ENCODE results near the gene KDM6A.

DNA sequence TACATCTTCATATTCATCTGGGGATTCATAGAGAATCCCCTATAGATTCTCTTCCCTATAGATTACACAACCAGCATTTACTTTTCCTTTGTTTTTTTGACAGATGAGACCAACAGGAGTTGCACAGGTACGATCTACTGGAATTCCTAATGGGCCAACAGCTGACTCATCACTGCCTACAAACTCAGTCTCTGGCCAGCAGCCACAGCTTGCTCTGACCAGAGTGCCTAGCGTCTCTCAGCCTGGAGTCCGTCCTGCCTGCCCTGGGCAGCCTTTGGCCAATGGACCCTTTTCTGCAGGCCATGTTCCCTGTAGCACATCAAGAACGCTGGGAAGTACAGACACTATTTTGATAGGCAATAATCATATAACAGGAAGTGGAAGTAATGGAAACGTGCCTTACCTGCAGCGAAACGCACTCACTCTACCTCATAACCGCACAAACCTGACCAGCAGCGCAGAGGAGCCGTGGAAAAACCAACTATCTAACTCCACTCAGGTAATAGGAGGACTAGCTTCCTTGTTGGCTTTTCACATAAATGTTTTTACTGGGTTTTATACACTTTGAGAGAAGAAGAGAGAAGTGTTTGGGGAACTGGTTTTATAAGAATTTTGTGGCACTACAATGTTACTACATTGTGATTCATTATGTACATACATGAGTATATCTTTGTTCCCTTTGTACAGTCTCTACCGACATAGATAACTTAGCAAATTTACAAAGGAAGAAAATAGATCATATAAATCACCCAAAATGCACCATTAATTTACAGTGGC, 190.5 kb downstream of the KDM6A start:
- no peak for TF ChIP-seq GATA2 (IDR thresholded peaks at IDR 0.05; ENCODE audit: low read depth, low read length)
- TF ChIP-seq GATA3 (IDR thresholded peaks at IDR 0.05; ENCODE audit: low read depth, low read length) = no peak

All from SH-SY5Y (cell line).